MM.1S (cell line): ENCODE measurements around the gene HDDC3.

ENCODE experiments used
- DNase-seq: peaks from one replicate; pipeline ENCODE4 v3.0.0-alpha.2; 2015
- H2AFZ ChIP-seq: fragments of 300-600 bp; sonication (generic); 2 replicates; pipeline ENCODE4 v1.6.0; 2016; ENCODE audit warnings: antibody characterized with exemption, low read length
- H3F3A ChIP-seq: fragments of 300-600 bp; sonication (generic); 2 replicates; pipeline ENCODE4 v1.6.1; 2016; ENCODE audit warnings: mild to moderate bottlenecking, antibody characterized with exemption, low read length, moderate library complexity, mixed read lengths; ENCODE audit not compliant: insufficient read depth
- H3K27ac ChIP-seq: fragments of 300-600 bp; sonication (generic); 2 replicates; pipeline ENCODE4 v1.5.1; 2016; ENCODE audit warnings: mild to moderate bottlenecking, low read length
- H3K27me3 ChIP-seq: fragments of 300-600 bp; sonication (generic); replicated peaks from 2 replicates; pipeline ENCODE4 v1.6.0; 2016; ENCODE audit warnings: low read length; ENCODE audit not compliant: insufficient read depth
- H3K36me3 ChIP-seq: fragments of 300-600 bp; sonication (generic); replicated peaks from 2 replicates; pipeline ENCODE4 v1.6.1; 2016; ENCODE audit warnings: mild to moderate bottlenecking, low read length, mixed read lengths; ENCODE audit not compliant: insufficient read depth
- H3K4me1 ChIP-seq: fragments of 300-600 bp; sonication (generic); 2 replicates; pipeline ENCODE4 v1.6.1; 2016; ENCODE audit warnings: low read length, mixed read lengths
- H3K4me2 ChIP-seq: fragments of 300-600 bp; sonication (generic); 2 replicates; pipeline ENCODE4 v1.6.0; 2016; ENCODE audit warnings: low read depth, low read length
- H3K4me3 ChIP-seq: fragments of 300-600 bp; sonication (generic); 2 replicates; pipeline ENCODE4 v1.5.1; 2016; ENCODE audit warnings: low read length, mixed read lengths
- H3K79me2 ChIP-seq: fragments of 300-600 bp; sonication (generic); 2 replicates; pipeline ENCODE4 v1.6.1; 2016; ENCODE audit warnings: mixed run types, low read length, mixed read lengths
- H3K9ac ChIP-seq: fragments of 300-600 bp; sonication (generic); 2 replicates; pipeline ENCODE4 v1.6.1; 2016; ENCODE audit warnings: low read length, mixed read lengths
- H3K9me2 ChIP-seq: fragments of 300-600 bp; sonication (generic); replicated peaks from 2 replicates; pipeline ENCODE4 v1.6.1; 2016; ENCODE audit warnings: mild to moderate bottlenecking, low read length, mixed read lengths; ENCODE audit not compliant: insufficient read depth
- H3K9me3 ChIP-seq: fragments of 300-600 bp; sonication (generic); replicated peaks from 2 replicates; pipeline ENCODE4 v1.6.1; 2016; ENCODE audit warnings: mild to moderate bottlenecking, low read length, mixed read lengths; ENCODE audit not compliant: insufficient read depth
- H4K20me1 ChIP-seq: fragments of 300-600 bp; sonication (generic); 2 replicates; pipeline ENCODE4 v1.6.1; 2016; ENCODE audit warnings: mild to moderate bottlenecking, low read length, moderate library complexity, mixed read lengths; ENCODE audit not compliant: insufficient read depth
- CTCF ChIP-seq: fragments of 300-600 bp; sonication (generic); IDR thresholded peaks from 2 replicates; pipeline ENCODE4 v1.5.1; 2016; ENCODE audit warnings: antibody characterized with exemption, low read length, mixed read lengths
- EZH2 ChIP-seq: fragments of 300-600 bp; sonication (generic); optimal IDR thresholded peaks from 2 replicates; pipeline ENCODE3; 2017; ENCODE audit warnings: low read depth, mild to moderate bottlenecking, antibody characterized with exemption, low read length, mixed read lengths
- EZH2phosphoT487 ChIP-seq: fragments of 300-600 bp; sonication (generic); IDR thresholded peaks from 2 replicates; pipeline ENCODE4 v1.6.1; 2018; ENCODE audit warnings: antibody characterized with exemption, low read length

Gene HDDC3

GRCh38 chr15:90905306-90906180 lies 26.8 kb downstream of the HDDC3 start:
- no peak for DNase-seq
- H3K4me2 ChIP-seq = no peak overlapping the region
- no peak overlapping the region for H3K27ac ChIP-seq
- no peaks in the 10 kb centered on the region for H3K27me3 ChIP-seq
- peaks cover 25% of the 10 kb centered on the region for H3K79me2 ChIP-seq
- H2AFZ ChIP-seq = no peak overlapping the region
- 0 out of 2 replicates have a peak, but pooled peaks cover 8% of the 10 kb centered on the region for H3K36me3 ChIP-seq
- H3K9ac ChIP-seq = no peak overlapping the region
- H3K9me2 ChIP-seq = no peaks in the 10 kb centered on the region
- no peaks in the 10 kb centered on the region for H3K9me3 ChIP-seq
- H3K4me3 ChIP-seq = no peak overlapping the region
- no peaks in the 10 kb centered on the region for H4K20me1 ChIP-seq
- H3F3A ChIP-seq = peaks cover 21% of the 10 kb centered on the region
- TF ChIP-seq CTCF (no peak), EZH2 (no peak), EZH2phosphoT487 (no peak)
- peaks cover 5% of the 10 kb centered on the region; the same call in 1 of the 2 replicates for H3K4me1 ChIP-seq

DNA sequence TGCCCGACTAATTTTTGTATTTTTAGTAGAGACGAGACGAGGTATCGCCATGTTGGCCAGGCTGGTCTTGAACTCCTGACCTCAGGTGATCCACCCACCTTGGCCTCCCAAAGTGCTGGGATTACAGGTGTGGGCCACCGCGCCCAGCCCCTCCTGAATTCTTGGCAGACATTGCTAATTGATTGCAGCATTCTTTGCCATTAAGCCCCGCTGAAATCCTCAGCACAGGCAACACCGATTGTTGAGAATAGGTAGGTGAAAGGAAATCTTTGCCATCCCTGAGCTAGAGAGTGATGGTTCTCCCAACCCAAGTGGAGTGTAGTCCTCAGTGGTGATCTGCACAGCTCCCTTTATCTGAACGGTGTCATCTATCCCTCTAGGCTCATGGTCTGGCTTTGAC lies 27.6 kb downstream of the HDDC3 start:
- no peaks in the 10 kb centered on the region for H3K9me2 ChIP-seq
- no peak for DNase-seq
- H3K4me2 ChIP-seq = no peak overlapping the region
- H3K4me1 ChIP-seq = peaks cover 5% of the 10 kb centered on the region; the same call in 1 of the 2 replicates
- H2AFZ ChIP-seq = no peak overlapping the region
- H3K27me3 ChIP-seq = no peaks in the 10 kb centered on the region
- no peak overlapping the region for H3K9ac ChIP-seq
- H3K79me2 ChIP-seq = peaks cover 25% of the 10 kb centered on the region
- H3K36me3 ChIP-seq = 0 out of 2 replicates have a peak, but pooled peaks cover 8% of the 10 kb centered on the region
- H4K20me1 ChIP-seq = no peaks in the 10 kb centered on the region
- no peak overlapping the region for H3K4me3 ChIP-seq
- peaks cover 21% of the 10 kb centered on the region for H3F3A ChIP-seq
- no peaks in the 10 kb centered on the region for H3K9me3 ChIP-seq
- H3K27ac ChIP-seq = no peak overlapping the region
- TF ChIP-seq CTCF (no peak), EZH2phosphoT487 (no peak), EZH2 (no peak)

DNA sequence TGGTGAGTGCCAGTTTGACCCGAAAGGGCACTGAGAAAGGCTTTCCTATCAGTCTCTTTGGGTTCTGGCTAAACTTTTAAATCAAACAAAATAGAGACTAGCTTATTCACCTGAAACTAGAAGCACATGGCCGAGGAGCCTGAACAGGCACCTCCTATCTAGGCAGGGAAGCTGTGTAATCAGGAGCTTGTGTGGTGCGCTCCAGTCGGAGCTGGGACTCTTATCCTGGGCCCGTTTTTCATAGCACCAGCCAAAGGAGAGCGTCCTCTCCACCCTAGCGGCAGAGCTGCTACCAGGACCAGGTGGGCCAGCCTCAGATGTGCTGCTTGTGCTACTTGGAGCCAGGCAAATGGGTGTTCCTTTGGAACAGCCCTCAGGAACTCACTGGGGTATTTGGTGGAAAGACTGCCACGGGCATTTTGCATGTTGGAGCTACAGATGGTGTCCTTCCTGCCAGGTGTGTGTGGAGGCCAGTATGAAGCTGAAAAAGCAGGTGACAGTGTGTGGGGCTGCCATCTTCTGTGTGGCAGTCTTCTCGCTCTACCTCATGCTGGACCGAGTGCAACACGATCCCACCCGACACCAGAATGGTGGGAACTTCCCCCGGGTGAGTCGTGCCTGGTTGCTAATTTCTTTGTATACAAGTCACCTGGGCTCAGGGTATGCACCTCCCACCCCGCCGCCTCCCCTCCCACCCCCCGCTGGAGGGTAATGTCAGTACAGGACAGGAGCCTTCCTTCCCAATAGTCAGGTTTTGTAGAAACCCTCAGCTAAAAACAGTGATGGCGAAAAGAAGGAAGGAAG lies 28.4 kb downstream of the HDDC3 start:
- no peaks in the 10 kb centered on the region for H4K20me1 ChIP-seq
- peaks cover 25% of the 10 kb centered on the region for H3K79me2 ChIP-seq
- peak overlapping the region; percentile 93 for H2AFZ ChIP-seq
- peak overlapping the region; percentile 99 for H3K4me2 ChIP-seq
- H3K4me3 ChIP-seq = peak overlapping the region; percentile 87
- 0 out of 2 replicates have a peak, but pooled peaks cover 8% of the 10 kb centered on the region for H3K36me3 ChIP-seq
- no peaks in the 10 kb centered on the region for H3K9me2 ChIP-seq
- DNase-seq = peak; percentile 54
- H3K4me1 ChIP-seq = peaks cover 5% of the 10 kb centered on the region; the same call in 1 of the 2 replicates
- H3K27ac ChIP-seq = peak overlapping the region; percentile 77; the same call in 1 of the 2 replicates
- H3K9me3 ChIP-seq = no peaks in the 10 kb centered on the region
- TF ChIP-seq EZH2 (no peak), CTCF (peak; percentile 35)
- peak overlapping the region; percentile 73 for H3K9ac ChIP-seq
- H3K27me3 ChIP-seq = no peaks in the 10 kb centered on the region
- peaks cover 21% of the 10 kb centered on the region for H3F3A ChIP-seq
